ENCODE data around the gene GREM1.

DNA sequence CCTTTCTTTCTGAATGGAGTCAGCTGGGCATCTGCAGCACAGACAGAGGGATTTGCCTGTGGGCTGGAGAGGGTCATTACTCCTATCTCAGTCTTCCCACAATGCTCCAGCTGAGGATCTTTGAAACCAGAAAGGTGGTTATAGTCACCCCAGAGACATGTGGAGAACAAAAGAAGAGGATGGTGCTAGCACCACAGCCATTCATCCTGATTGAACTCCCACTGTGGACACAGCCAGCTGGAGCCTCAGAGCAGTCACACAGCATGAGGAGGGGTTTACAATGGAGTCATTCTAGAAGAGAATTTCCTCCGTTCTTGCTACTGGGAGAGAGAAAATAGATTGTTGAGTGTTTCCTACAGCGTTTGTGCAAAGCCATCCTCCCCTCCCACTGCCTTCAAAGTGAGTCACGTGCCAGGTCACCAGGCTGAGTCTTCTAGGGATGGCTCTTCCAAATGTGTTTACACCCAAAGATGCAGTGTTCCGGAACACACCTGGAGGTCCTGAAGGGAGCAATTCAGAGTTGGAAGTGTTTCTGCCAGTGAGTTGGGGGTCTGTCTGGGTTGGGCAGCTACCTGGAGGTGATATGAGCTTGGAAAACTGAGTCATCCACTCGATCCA lies 18.9 kb upstream of the GREM1 start:
- TF ChIP-seq POLR2A (IDR thresholded peaks at IDR 0.05) (no peak), POLR2AphosphoS5 (IDR thresholded peaks at IDR 0.05) (no peak)
- TF ChIP-seq, protein P1, sequence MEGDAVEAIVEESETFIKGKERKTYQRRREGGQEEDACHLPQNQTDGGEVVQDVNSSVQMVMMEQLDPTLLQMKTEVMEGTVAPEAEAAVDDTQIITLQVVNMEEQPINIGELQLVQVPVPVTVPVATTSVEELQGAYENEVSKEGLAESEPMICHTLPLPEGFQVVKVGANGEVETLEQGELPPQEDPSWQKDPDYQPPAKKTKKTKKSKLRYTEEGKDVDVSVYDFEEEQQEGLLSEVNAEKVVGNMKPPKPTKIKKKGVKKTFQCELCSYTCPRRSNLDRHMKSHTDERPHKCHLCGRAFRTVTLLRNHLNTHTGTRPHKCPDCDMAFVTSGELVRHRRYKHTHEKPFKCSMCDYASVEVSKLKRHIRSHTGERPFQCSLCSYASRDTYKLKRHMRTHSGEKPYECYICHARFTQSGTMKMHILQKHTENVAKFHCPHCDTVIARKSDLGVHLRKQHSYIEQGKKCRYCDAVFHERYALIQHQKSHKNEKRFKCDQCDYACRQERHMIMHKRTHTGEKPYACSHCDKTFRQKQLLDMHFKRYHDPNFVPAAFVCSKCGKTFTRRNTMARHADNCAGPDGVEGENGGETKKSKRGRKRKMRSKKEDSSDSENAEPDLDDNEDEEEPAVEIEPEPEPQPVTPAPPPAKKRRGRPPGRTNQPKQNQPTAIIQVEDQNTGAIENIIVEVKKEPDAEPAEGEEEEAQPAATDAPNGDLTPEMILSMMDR (IDR thresholded peaks at IDR 0.05), result no peak
